Loucy (cell line): ENCODE data around the gene GDAP2.

Source experiments
- EZH2phosphoT487 ChIP-seq: fragments of 200-600 bp; IDR thresholded peaks from 2 replicates; pipeline ENCODE4 v1.6.1; 2018; ENCODE audit warnings: antibody characterized with exemption, mild to moderate bottlenecking, moderate library complexity, borderline replicate concordance
- TF ChIP-seq, protein P1 (sequence below): fragments of 200-600 bp; sonication (generic); conservative IDR thresholded peaks from 2 replicates; pipeline ENCODE4 v1.5.1; 2014; ENCODE audit warnings: mild to moderate bottlenecking, antibody characterized with exemption, low read length

DNA sequence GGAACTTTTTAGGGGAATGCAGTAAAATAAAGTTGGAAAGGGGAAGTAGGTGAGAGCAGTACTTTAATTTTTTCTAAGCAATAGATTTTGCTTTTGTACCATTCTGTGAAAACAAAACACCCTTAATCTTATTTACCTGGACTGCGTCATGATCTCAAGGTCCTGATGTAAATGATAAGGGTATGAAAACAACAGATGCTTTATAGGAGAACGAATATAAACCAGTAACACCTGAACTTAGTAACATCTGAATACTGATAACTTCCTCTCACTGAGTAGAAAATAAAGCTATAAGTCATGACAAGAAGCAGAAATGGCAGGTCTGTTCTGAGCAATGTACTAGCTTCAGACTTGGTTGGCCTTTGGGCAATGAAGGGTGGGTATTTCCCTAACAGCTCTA lies 77.7 kb downstream of the GDAP2 start:
- TF ChIP-seq, protein P1, sequence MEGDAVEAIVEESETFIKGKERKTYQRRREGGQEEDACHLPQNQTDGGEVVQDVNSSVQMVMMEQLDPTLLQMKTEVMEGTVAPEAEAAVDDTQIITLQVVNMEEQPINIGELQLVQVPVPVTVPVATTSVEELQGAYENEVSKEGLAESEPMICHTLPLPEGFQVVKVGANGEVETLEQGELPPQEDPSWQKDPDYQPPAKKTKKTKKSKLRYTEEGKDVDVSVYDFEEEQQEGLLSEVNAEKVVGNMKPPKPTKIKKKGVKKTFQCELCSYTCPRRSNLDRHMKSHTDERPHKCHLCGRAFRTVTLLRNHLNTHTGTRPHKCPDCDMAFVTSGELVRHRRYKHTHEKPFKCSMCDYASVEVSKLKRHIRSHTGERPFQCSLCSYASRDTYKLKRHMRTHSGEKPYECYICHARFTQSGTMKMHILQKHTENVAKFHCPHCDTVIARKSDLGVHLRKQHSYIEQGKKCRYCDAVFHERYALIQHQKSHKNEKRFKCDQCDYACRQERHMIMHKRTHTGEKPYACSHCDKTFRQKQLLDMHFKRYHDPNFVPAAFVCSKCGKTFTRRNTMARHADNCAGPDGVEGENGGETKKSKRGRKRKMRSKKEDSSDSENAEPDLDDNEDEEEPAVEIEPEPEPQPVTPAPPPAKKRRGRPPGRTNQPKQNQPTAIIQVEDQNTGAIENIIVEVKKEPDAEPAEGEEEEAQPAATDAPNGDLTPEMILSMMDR: no peak
- no peak for TF ChIP-seq EZH2phosphoT487
